GM12878 (cell line): ENCODE measurements around the gene ARSD. TPM values are rescaled to one million over a fixed set of nuclear protein-coding genes. Genes with fewer than 3 reads are reported as not detected.
"Not testable (repeated sequence)": the region's sequence is repeated elsewhere in the genome, so short reads cannot be mapped to it uniquely, and the experiment has no call there.

Source experiments
- ATAC-seq: fragments of 200-7000 bp; cut with Tn5 transposase; 3 replicates; pipeline ENCODE4 v1.9.1; 2020; ENCODE audit warnings: mild to moderate bottlenecking, moderate library complexity
- BruUV-seq: library from RNA; stranded (reverse); fragments of 400-500 nt; replicated peaks from 2 replicates; lab custom pipeline; 2021; lab: Mats Ljungman, UMichigan
- CTCF ChIA-PET: fragments of 300-600 bp; sonication (Branson Sonifier 250); formaldehyde crosslinking; extraction: SDS; loops from one replicate; lab custom pipeline; 2021; ENCODE audit warnings: inconsistent platforms; lab: Yijun Ruan, JAX
- POLR2A ChIA-PET: fragments of 350-600 bp; formaldehyde crosslinking; extraction: SDS; loops from one replicate; lab custom pipeline; 2021; ENCODE audit warnings: inconsistent platforms; lab: Charles Lee
- RAD21 ChIA-PET: fragments of 300-600 bp; sonication (Branson Sonifier 250); formaldehyde crosslinking; loops from one replicate; lab custom pipeline; 2023; ENCODE audit warnings: antibody characterized with exemption; ENCODE audit not compliant: unreplicated experiment; lab: Charles Lee
- SMC1A ChIA-PET: fragments of 300-600 bp; sonication (Branson Sonifier 250); formaldehyde crosslinking; loops from one replicate; lab custom pipeline; 2023; ENCODE audit not compliant: unreplicated experiment, uncharacterized antibody; lab: Charles Lee
- DNase-seq: peaks from one replicate; pipeline ENCODE4 v3.0.0-alpha.2; 2011; ENCODE audit warnings: low read depth, low spot score
- FAIRE-seq: peaks from 3 replicates; lab custom pipeline; 2011; peaks lifted over from hg19 to GRCh38; lab: Jason Lieb, UNC
- H2AFZ ChIP-seq: 2 replicates; pipeline ENCODE4 v1.6.0; 2011; ENCODE audit warnings: low read depth, low read length, control low read depth; ENCODE audit not compliant: control insufficient read depth
- H3K27ac ChIP-seq: 2 replicates; pipeline ENCODE4 v1.5.1; 2011; ENCODE audit warnings: control low read depth; ENCODE audit not compliant: control insufficient read depth, insufficient read depth
- H3K27me3 ChIP-seq, 2 experiments: replicated peaks in 1 of 2; 2 replicates each; pipeline versions ENCODE4 v1.6.0 to v1.6.1; 2011; ENCODE audit warnings: low read length in 1 of 2; ENCODE audit not compliant: control insufficient read depth in 2 of 2, insufficient read depth in 2 of 2
- H3K36me3 ChIP-seq, 2 experiments: 2 replicates each; pipeline ENCODE4 v1.5.1; 2011; ENCODE audit warnings: low read length in 1 of 2; ENCODE audit not compliant: control insufficient read depth in 2 of 2, insufficient read depth in 2 of 2
- H3K4me1 ChIP-seq: 2 replicates; pipeline ENCODE4 v1.6.1; 2011; ENCODE audit warnings: mild to moderate bottlenecking, low read length, moderate library complexity, mixed read lengths; ENCODE audit not compliant: control insufficient read depth, insufficient read depth
- H3K4me2 ChIP-seq: 2 replicates; pipeline ENCODE4 v1.6.0; 2011; ENCODE audit warnings: control low read depth; ENCODE audit not compliant: control insufficient read depth, insufficient read depth
- H3K4me3 ChIP-seq: fragments of 200-600 bp; sonication (generic); 2 replicates; pipeline ENCODE4 v1.5.1; 2016
- H3K79me2 ChIP-seq: 2 replicates; pipeline ENCODE4 v1.6.0; 2011; ENCODE audit warnings: low read length; ENCODE audit not compliant: control insufficient read depth, insufficient read depth
- H3K9ac ChIP-seq: 2 replicates; pipeline ENCODE4 v1.8.0; 2011; ENCODE audit warnings: low read length, control low read depth, mixed read lengths; ENCODE audit not compliant: control insufficient read depth, insufficient read depth
- H3K9me3 ChIP-seq: replicated peaks from 3 replicates; pipeline ENCODE4 v1.5.1; 2011; ENCODE audit warnings: mild to moderate bottlenecking, low read length; ENCODE audit not compliant: control insufficient read depth, insufficient read depth
- H4K20me1 ChIP-seq: 2 replicates; pipeline ENCODE4 v1.6.0; 2011; ENCODE audit not compliant: control insufficient read depth, insufficient read depth
- RAD21 ChIP-seq: IDR thresholded peaks from 2 replicates; pipeline ENCODE4 v1.6.1; 2011; ENCODE audit warnings: mild to moderate bottlenecking, low read depth, low read length, moderate library complexity; ENCODE audit not compliant: insufficient read depth
- WGBS: methylation state at CpG from one replicate; pipeline ENCODE4 v1.1.6; 2016; ENCODE audit warnings: low lambda C conversion rate; ENCODE audit not compliant: insufficient replicate concordance, insufficient coverage; ENCODE audit errors: missing lambda C conversion rate; 5-methylcytosine and 5-hydroxymethylcytosine counted together
- in situ Hi-C: fragments of 300-500 bp; cut with MboI; formaldehyde crosslinking; loops from 9 replicates; pipeline ENCODE4 v1.14.3; 2018; ENCODE audit warnings: mixed read lengths
- intact Hi-C: fragments of 100-400 bp; cut with micrococcal nuclease; formaldehyde crosslinking; loops from one replicate; pipeline ENCODE4 v1.14.2; 2022; ENCODE audit not compliant: unreplicated experiment
- polyA plus RNA-seq, 11 experiments: library from polyadenylated mRNA; depleted of rRNA in 4 of 11; unstranded in 6 of 11; stranded (reverse) in 5 of 11; fragments of >200 nt; fragmentation: Nextera tagmentation in 4 of 11; fragmentation: Illumina TruSeq in 1 of 11; extraction: Ambion mirVana in 4 of 11; extraction: Trizol in 1 of 11; gene quantifications; 1 replicate in 1 of 11; 2 replicates in 10 of 11; pipeline versions ENCODE4 v1.2.1 to v1.2.3, GENCODE V29; 2011 to 2016; ENCODE audit warnings: inconsistent platforms in 2 of 11, missing spikeins in 2 of 11, low read depth in 1 of 11
- total RNA-seq, 4 experiments: library from RNA; depleted of rRNA in 3 of 4; stranded (reverse); fragments of >200 nt in 3 of 4; fragmentation: Illumina TruSeq in 1 of 4; extraction: Trizol in 1 of 4; gene quantifications; 2 replicates each; pipeline versions ENCODE4 v1.2.1 to v1.2.3, GENCODE V29; 2013 to 2021
- TF ChIP-seq, protein P1 (sequence below), 3 experiments: IDR thresholded peaks in 2 of 3; conservative IDR thresholded peaks in 1 of 3; 2 replicates each; pipeline ENCODE4 v1.5.1; 2011; ENCODE audit warnings: low read depth in 3 of 3, low read length in 3 of 3, mild to moderate bottlenecking in 3 of 3, control low read depth in 2 of 3, moderate library complexity in 2 of 3, inconsistent platforms in 1 of 3, mixed read lengths in 1 of 3; ENCODE audit not compliant: control insufficient read depth in 2 of 3, insufficient read depth in 1 of 3; ENCODE audit errors: extremely low read depth in 1 of 3

Gene ARSD
- total and polyA plus RNA-seq, 10 of the 15 experiments (the other 5 are each of a cell fraction or from before 2014, with no cell fraction given): 0.05 to 1.5 (median 0.43) TPM

DNA sequence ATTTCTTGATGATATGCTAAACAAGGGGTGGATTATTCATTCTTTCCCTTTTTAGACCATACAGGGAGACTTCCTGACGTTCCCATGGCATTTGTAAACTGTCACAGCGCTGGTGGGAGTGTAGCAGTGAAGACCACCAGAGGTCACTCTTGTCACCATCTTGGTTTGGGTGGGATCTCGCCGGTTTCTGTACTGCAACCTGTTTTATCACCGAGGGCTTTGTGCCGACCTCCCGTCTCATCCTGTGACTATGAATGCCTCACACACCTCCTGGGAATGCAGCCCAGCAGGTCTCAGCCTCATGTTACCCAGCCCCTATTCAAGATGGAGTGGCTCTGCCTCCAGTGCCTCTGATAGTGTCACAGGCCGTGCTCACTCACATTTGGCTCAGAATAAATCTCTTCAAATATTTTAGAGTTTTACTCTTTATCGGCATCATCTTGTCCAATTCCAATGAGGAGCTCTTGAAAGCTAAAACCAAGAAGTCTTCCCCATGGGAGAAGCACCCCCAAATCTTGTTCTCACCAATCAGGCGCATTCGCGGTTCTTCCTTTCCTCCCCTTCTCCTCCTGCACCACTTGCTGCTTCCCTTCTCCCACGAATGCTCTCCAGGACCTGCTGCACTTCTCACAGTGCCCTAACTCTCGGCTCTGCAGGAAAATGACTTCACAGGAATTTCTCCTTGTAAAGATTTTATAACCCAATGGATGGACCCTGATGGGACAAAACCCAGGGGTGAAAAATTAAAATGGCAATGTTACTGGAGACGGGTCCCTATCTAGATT lies 39.2 kb downstream of the ARSD start:
- SMC1A ChIA-PET, intact Hi-C loops, POLR2A ChIA-PET, H3K27ac ChIP-seq, FAIRE-seq, BruUV-seq, H3K9ac ChIP-seq, H4K20me1 ChIP-seq, in situ Hi-C loops, H3K27me3 ChIP-seq, DNase-seq, H3K36me3 ChIP-seq, RAD21 ChIA-PET, H3K9me3 ChIP-seq, H3K79me2 ChIP-seq, H3K4me1 ChIP-seq: not testable (repeated sequence)
- CTCF ChIA-PET: interaction anchor here (0.6 kb wide), 1 partner anchor 14 kb away, joined by 3 read pairs; no protein-coding TSS in a partner anchor
- TF ChIP-seq, protein P1, sequence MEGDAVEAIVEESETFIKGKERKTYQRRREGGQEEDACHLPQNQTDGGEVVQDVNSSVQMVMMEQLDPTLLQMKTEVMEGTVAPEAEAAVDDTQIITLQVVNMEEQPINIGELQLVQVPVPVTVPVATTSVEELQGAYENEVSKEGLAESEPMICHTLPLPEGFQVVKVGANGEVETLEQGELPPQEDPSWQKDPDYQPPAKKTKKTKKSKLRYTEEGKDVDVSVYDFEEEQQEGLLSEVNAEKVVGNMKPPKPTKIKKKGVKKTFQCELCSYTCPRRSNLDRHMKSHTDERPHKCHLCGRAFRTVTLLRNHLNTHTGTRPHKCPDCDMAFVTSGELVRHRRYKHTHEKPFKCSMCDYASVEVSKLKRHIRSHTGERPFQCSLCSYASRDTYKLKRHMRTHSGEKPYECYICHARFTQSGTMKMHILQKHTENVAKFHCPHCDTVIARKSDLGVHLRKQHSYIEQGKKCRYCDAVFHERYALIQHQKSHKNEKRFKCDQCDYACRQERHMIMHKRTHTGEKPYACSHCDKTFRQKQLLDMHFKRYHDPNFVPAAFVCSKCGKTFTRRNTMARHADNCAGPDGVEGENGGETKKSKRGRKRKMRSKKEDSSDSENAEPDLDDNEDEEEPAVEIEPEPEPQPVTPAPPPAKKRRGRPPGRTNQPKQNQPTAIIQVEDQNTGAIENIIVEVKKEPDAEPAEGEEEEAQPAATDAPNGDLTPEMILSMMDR (IDR thresholded peaks at IDR 0.05 in 2 of 3, conservative IDR thresholded peaks at IDR 0.05 in 1 of 3; ENCODE audit: control insufficient read depth in 2 of 3, extremely low read depth in 1 of 3, insufficient read depth in 1 of 3, low read depth in 3 of 3, low read length in 3 of 3): 0 out of 6 replicates have a peak, but pooled peaks of 2 of the 3 experiments have one; percentile 10 to 12
- TF ChIP-seq RAD21: 0 out of 2 replicates have a peak, but pooled peaks have one; percentile 14
- peak overlapping the region; percentile 57; the same call in 1 of the 2 replicates for H3K4me3 ChIP-seq
- ATAC-seq: peak; percentile 54
- peak overlapping the region; percentile 76 for H2AFZ ChIP-seq
- 0 out of 2 replicates have a peak overlapping the region, but pooled peaks have one; percentile 59 for H3K4me2 ChIP-seq
- WGBS: 23% methylated on average over 15 of the region's 15 CpGs
